HCT116 (cell line): ENCODE data around the gene STH. TPM values are rescaled to one million over a fixed set of nuclear protein-coding genes. Genes with fewer than 3 reads are reported as not detected.

Source experiments
- total RNA-seq: library from RNA; stranded (reverse); gene quantifications from one replicate; pipeline ENCODE4 v1.2.1, GENCODE V29; 2021; ENCODE audit not compliant: unreplicated experiment
- TF ChIP-seq, protein P1 (sequence below): IDR thresholded peaks from 2 replicates; pipeline ENCODE4 v1.6.1; 2012; ENCODE audit warnings: low read depth

The STH gene
- total RNA-seq, 1 experiment from 2014 or later: not detected

DNA sequence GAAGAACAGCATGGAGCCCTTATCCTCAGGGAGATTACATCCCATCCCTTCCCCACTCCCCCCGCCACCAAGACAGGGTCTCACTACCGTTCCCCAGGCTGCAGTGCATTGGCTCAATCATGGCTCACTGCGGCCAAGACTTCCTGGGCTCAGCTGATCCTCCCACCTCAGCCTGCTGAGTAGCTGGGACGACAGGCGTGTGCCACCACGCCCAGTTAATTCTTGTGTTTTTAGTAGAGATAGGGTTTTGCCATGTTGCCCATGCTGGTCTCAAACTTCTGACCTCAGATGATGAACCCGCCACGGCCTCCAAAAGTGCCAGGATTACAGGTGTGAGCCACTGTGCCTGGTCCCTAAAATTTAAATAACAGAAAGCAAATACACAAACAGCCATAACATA, 48.8 kb downstream of the STH start (continued):
- TF ChIP-seq, protein P1, sequence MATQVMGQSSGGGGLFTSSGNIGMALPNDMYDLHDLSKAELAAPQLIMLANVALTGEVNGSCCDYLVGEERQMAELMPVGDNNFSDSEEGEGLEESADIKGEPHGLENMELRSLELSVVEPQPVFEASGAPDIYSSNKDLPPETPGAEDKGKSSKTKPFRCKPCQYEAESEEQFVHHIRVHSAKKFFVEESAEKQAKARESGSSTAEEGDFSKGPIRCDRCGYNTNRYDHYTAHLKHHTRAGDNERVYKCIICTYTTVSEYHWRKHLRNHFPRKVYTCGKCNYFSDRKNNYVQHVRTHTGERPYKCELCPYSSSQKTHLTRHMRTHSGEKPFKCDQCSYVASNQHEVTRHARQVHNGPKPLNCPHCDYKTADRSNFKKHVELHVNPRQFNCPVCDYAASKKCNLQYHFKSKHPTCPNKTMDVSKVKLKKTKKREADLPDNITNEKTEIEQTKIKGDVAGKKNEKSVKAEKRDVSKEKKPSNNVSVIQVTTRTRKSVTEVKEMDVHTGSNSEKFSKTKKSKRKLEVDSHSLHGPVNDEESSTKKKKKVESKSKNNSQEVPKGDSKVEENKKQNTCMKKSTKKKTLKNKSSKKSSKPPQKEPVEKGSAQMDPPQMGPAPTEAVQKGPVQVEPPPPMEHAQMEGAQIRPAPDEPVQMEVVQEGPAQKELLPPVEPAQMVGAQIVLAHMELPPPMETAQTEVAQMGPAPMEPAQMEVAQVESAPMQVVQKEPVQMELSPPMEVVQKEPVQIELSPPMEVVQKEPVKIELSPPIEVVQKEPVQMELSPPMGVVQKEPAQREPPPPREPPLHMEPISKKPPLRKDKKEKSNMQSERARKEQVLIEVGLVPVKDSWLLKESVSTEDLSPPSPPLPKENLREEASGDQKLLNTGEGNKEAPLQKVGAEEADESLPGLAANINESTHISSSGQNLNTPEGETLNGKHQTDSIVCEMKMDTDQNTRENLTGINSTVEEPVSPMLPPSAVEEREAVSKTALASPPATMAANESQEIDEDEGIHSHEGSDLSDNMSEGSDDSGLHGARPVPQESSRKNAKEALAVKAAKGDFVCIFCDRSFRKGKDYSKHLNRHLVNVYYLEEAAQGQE: no peak

Other genes with a start within 250 kb of the STH start
- 0.12 TPM for gene CRHR1, start 214.9 kb upstream of the STH start, total RNA-seq
- not detected for gene SPPL2C, start 154.4 kb upstream of the STH start, total RNA-seq
- 37.5 TPM for gene MAPT, start 104.7 kb upstream of the STH start, total RNA-seq
- 77.5 TPM for gene KANSL1, start 194.2 kb downstream of the STH start, total RNA-seq